NCI-H748 treated with DMSO at 0.1 percent for 48 hours (cell line): Measurements from ENCODE around the gene ERBB4.
"Not testable (repeated sequence)": the region's sequence is repeated elsewhere in the genome, so short reads cannot be mapped to it uniquely, and the experiment has no call there.

ENCODE experiments used
- DNase-seq: peaks from one replicate; lab custom pipeline; 2025; lab: John Stamatoyannopoulos, UW

ERBB4 gene

DNA sequence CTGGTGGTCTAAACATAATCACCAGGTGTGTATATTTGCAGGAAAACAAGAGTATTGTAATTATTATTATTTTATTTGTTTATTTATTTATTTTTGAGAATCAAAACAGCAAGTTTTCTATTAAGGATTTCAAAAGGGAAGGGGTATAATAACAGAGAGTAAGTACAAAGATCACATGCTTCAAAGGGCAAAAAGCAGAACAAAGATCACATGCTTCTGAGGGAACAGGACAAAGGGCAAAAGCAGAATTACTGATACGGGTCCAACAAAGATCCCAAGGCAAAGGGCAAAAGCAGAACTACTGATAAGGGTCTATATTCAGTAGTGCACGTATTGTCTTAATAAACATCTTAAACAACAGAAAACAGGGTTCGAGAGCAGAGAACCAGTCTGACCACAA is 528.3 kb downstream of the ERBB4 start:
- not testable (repeated sequence) for DNase-seq

DNA sequence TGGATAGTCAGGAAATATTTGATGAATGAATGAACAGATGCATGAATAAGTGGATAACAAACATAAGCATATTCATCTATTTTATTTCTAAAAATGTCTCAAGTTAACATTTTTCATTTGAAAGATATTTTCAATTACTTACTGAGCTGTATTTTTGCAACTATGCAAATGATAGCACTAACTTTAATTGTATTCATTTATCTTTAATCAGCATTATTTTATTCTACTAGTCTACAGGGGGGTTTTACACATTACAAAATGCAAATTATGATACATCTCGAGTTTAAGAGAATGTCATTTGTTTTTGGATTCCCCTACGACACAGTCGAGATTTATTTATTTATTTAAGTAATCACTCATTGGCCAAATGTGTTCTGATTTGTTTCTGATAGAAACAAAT is 530.6 kb downstream of the ERBB4 start:
- DNase-seq, result no peak

DNA sequence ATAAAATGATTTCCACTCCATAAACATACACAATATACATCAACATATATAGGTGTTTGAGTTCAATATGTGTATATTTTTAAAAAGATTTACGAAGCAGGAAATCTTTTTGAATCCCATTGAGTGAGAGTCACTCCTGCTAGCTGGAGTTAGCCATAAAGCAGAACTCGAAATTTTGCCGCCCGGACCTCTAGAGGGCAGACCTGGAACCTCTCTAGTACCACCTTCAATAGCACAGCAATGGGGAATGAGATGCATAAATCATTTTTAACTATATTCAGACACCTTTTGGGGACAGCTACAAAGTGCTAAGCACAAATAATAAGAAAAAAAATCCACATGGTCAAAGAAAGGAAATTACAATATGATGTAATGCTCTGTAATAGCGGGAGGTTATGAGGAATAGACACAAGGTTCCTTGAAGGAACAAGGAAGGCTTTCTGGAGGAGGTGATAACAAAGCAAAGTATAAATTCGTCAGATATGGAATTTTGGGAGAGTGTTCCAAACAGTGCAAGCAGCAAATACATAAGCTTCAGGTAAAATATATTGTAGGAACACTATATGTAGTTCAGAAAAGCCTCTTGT is 533.4 kb downstream of the ERBB4 start:
- peak; percentile 81 for DNase-seq

DNA sequence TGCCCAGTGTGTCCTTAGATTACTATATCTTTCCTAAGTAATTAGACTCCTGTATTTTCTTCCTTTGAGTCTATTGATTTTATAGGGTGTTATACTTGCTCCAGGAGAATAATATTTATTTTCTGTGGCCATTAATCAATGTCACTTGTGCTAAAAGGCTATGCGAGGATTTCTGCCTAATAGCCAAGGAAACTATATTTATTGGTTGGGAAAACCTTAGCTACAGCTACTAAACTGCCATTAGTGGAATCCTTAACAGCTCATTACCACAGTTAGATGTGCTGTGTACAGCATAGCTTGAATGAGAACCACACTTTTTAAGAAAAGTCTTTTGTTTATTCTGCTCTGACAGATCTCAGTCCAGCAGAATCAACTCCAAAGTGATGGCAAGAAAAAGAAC is 537.3 kb downstream of the ERBB4 start:
- DNase-seq, result no peak

DNA sequence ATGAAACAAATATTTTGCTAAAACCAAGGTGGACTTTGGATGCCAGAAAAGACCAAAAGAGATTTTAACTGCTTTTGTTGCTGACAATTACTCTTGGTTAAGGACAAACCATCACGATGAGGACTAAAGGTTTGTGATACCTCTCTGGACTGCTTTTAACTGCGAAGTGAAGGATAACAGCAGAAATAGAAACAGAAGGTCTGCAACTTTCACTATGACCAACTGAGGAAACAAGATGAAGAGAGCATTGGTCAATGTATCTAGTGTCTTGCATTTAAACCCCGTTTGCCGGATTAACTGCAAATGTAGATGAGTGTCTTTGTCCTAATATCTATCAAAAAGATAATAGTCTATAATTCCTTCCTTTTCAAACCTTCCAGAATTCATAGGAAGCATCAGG is 541.7 kb downstream of the ERBB4 start:
- no peak for DNase-seq

DNA sequence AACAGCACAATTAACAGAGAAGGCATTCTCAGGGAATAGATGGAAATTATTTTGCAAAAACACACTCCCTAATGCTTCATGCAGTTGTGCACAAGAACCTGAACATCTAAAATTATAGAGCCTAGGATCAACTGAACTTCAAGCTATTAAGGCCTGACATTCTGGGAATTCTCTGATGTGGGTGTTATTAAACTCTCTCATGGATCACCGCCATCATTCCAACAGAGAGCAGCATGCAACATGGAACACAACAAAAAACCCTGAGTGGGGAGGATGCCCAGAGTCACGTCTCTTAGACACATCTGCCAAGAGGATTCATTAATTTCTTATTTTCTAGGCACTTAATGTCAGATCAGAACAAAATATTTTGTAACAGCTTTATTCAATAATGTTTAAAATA is 543.8 kb downstream of the ERBB4 start:
- DNase-seq, result no peak

DNA sequence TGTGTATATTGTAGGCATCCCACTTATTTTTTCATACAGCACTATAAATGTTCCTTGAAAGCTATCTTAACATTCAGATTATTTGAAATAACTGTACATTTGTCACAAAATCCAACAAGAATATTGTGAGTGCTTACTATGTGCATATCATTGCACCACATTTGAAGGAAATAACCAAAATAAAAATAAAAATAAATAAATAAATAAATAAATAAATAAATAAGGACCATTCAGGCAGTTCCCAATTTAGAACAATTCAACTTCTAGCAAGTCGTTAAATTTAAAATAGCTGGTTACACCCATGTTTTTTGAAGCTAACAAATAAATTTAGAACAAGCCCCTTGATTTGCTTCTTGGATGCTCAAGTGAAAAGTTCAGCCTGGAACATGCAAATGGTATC is 548.3 kb downstream of the ERBB4 start:
- no peak for DNase-seq

DNA sequence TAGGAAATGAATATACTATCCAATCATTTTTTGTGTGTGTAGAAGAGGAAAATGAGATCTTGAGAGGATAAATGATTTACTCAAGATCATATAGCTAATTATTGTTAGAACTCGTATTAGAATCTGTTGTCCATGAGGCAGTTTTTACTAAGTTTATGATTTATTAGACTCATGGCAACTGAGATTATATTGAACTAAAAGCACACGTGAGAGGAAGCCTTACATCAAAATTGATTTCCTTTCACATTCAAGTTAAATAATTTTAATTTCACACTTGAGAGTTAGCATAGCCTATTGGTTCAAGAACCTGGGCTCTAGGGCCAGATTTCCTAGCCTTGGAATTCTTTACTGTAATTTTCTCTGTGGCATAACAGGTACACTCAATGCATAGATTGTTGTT is 552.3 kb downstream of the ERBB4 start:
- DNase-seq, result no peak

DNA sequence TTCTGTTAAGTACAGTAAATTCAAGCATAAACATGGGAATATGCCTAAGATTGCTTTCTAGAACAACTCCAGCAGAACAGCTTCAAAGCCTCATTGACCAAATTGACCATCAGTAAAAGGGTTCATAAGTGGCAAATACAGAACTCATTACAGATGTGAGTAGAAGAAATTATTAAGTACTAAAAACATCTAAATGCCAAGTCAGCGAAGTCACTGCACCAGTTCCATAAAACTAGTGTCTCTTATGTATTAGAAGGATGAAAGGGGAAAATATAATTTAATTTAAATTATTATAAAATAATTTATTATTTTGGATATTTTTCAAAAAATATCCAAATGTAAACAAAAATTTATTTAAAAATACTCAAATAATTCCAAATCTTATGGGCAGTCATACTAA is 553.2 kb downstream of the ERBB4 start:
- no peak for DNase-seq

DNA sequence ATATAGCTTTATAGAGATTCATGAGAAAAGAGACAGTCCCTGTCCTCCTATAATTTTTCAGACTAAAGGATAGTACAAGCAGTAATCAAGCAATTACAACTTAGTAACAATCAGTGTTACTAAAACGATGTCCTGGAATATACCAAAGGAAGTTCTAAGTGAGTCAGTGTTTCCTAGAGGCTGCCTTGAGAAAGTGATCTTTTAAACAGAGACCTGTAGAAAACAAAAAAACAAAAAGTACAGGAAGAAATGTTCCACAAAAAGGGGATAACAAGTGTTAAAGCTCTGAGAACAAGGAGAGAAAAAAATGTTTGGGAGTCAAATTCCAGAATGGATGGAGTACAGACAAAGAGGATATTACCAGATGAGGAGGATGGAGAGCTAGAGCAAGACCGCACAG is 556.4 kb downstream of the ERBB4 start:
- no peak for DNase-seq

DNA sequence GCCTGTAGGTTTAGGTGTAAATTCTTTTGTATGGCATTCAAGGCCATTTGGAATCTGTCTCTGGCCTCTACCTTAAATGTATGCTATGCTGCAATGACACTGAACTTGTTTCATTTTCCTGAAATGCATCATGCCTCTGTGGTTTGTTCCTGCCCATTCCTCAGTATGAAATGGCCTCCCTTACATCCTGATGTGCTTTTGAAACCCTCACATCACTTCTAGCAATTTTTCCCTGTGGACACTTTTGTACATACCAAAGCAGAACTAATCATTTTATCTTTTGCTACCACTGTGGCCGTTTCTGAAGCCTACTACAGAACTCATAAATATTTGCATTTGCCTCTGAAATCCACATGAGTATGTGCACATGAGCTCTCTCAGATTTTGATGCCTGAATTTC is 557.2 kb downstream of the ERBB4 start:
- DNase-seq, result no peak

DNA sequence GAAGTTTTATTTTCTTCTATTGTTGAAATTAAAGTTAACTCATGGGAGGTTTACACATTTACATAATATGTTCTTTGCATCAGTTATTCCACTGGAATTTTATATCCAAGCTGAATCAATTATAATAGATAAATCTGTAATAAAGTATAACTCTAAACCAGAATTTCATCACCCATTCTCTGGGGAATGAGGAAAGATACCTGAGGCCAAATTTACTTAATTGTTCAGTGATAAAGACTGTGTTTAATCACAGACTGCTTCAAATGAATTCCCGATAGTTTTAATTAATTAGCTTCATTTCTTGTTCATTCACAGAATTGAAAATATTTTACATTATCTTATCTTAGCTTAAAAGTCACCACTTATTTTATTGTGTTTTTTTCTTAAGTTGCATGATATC is 562.5 kb downstream of the ERBB4 start:
- no peak for DNase-seq

DNA sequence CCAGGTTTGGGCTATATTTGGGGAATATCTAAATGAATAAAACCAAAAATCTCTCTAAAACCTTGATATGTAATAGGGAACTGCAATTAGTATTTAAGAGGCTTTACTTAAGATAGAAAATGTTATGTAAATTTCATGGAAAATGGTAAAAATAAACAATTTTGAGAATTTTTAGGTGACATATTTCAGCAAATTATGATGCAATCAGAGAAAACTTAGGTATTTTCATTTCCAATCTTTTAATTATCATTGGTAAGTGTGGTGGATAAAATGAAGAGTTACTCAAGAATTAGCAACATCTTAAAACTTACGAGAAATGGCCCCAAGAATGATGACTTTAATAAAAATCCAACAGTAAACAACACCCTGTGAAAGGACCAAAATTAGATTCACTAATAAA is 571.4 kb downstream of the ERBB4 start:
- DNase-seq, result no peak

DNA sequence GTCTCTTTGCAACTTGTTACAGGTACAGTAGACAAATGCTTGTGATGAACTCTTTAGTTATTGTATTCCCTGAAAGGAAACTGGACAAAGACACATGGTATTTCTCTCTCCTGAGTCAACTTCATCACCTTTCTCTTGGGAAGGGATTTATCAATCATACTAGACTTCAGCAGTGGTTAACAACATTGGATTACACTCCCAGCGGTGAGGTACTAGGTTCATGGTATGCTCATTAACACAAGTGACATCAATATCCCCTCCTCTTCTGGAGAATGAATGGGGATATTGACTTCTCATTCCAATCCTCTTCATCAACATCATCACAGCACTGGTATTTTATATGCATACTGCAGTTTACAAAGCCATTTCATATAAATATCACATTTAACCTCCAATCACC is 574.6 kb downstream of the ERBB4 start:
- DNase-seq, result no peak

DNA sequence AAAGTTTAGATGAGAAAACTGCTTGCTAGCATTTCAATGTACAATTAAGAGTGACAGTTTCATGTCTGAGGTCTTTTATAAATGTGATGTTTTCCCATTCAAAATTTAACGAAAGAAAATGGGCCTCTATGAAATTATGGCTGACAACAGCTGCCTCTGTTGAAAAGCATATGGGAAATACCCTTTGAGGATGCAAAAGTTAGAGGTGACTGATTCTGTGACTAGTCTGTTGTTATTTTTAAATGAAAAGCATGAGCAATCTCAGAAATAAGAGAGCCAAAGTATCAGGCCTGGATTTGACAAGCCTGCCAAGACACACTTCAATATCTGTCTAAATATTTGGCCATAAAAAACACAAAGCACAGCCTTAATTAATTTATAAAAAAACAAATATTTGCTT is 580.8 kb downstream of the ERBB4 start:
- no peak for DNase-seq

DNA sequence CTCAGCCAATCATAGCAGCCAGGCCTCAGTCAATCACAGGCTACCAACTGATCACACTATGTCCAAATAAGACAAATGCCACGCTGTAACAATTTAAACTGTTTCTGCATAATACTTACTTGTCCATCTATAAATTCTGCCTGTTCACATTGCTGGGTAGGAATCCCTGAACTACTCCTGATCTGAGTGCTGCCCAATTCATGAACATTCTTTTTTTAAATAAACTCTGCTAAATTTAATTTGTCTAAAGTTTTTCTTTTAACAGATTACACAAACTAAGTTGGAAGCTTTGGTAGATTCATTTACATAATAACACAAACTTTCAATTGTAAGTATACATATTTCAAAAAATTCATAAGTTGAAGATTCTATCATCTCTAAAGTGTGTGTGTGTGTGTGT is 583.0 kb downstream of the ERBB4 start:
- no peak for DNase-seq

DNA sequence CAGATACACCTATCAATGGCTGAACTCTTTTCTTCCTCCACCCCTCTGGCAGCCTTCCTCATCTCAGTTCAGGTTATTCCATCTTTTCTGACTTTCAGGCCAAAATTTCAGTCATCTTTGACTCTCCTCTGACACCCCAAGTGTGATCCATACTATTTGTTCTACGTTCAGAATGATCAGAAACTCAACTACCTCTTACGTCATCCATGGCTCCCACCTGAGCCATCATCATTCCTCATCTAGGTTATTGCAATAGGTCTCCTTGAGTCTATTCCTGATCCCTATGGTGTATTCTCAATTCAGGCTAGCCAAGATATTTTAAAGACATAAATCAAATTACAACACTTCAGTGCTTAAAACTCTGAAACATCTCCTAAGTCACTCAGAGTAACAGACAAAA is 589.7 kb downstream of the ERBB4 start:
- no peak for DNase-seq

DNA sequence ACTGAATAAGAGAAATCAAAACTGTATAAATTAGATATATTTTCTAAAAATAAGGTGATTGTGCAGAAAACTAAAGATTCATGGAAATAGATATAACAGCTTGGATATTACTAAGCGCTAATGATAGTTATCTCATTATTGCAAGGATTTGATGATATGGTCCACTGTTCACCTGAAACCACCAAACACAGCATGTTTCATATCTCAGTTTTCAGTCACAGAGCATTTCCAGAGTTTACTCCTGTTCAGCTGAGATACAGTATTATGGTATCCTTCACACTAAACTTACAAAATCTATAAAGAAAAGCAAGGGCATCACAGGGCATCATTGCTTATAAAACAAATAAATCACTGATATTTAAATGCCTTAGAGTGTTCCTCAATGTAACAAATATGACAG is 591.6 kb downstream of the ERBB4 start:
- no peak for DNase-seq

DNA sequence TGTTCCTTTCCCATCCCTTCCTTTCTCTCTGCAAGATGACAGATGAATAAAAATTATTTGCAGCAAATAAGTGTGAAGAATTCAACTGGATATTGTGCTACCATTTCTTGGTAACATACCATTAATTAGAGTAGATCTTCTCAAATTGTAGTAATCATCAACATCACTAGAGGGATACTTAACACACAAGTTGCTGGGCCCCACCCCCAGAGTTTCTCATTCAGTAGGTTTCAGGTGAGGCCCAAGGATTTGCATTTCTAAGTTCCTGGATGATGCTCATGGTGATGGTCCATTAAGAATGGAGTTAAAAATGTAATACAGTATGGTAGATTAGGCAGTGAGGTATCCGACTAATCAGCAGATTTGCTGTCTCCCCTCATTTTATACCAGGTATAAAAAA is 594.0 kb downstream of the ERBB4 start:
- no peak for DNase-seq

DNA sequence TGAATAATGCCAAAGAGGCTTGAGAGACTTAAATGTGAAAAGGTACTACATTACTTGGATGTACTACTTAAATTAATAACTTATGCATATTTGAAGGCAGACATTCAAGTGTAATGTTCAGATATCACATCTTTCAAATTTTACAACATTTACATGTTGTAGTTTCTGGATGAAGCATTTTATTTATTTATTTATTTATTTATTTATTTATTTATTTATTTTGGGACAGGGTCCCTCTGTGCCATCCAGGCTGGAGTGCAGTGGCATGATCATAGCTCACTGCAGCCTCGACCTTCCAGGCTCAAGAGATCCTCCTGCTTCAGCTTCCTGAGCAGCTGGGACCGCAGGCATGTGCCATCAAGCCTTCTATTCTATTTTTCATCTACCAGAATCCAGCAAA is 596.4 kb downstream of the ERBB4 start:
- DNase-seq, result no peak

DNA sequence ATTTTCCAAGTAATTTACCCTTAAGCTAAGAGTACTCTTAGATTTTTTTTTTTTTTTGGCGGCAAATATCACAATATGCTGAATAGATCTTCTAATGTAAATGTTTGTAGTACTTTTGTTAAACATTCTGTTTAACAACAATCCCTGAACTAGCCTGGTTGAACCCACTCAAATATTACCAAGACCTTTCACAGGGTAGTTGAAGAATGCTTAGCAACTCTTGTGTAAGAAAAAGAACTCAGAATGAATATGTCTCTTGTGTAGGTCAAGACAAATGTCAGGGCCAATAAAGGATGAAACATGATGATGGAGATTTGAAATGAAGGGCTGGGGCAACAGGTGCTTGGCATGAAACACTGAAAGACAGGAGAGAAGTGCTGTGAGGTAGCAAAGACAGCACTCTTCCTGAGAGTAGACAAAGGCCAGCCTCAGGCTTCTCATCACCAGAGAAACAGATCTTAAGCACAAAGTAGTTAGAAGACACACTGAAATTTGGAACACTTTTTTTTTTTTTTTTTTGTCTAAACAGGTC is 597.3 kb downstream of the ERBB4 start:
- DNase-seq, result no peak

DNA sequence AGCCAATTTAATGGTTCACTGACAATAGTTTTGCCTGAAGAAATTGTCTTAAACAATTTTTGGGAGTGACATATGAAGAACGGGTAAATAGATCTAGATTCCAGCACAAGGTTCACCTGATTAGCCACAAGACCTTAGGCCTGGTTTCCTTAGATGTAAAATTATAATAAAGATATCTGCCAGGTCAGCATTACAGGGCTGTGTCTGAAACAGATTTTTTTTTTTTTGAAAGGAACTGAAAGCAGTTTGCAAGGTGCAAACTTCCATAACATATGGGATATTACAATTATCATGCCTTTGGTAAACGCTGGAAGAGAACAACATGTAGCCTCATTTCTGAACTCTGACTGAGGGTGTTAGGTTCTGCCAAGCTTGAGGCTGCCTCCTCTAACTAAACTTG is 599.4 kb downstream of the ERBB4 start:
- no peak for DNase-seq

DNA sequence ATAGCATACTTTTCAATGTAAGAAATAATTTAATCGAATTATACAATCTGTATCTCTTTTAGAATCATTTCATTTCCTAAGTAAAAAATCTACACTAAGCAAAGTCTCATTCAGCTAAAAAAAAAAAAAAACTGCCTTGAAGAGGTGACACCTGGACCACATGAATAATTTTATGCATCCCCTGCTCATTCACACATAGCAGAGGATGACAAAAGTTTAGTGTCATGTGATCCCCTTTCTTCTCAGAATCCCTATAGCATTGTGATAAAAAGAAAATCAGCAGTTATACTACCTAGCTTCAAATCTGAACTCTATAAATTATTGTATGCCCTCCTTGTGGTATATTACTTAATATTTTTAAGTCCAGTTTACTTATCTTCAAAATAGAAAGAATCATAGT is 603.8 kb downstream of the ERBB4 start:
- no peak for DNase-seq

DNA sequence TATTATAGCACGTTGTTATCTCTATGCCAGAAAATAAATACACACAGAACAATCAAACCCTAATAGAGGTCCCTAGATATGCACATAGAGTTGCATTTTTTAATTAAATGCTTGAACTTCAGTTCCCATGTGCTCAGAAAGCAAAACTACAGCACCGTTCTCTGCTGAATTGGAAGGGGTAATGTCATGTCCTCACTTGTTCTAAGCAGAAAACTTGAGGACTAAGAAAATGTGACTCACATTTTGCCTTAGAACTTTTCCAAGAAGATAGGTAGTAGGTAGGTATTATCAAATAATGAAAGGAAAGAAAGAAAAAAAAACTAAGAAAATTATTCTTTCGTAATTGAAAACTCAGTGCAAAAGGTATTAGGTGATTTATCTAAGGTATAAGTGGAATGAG is 607.3 kb downstream of the ERBB4 start:
- no peak for DNase-seq

DNA sequence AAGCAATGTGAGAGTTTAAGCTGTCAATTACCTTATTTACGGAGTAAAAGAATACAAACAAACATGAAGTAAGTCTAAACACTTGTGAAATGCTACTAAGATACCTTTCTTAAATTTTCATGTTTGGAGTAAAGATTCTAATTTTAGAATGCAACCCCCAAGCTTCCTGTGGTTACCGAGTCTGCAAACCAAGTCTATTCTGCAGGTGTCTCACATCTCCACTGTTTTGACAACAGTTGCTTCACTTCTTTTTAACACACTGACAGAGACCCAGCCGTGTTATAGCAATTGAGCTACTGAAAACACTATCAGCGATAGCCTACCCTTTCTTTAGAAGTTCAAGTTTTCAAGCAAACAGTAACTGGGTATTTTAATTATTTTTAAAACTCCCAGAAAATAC is 608.3 kb downstream of the ERBB4 start:
- DNase-seq, result peak; percentile 58
